ENCODE data around the gene RETN. TPM values are rescaled to one million over a fixed set of nuclear protein-coding genes. Genes with fewer than 3 reads are reported as not detected.

Gene RETN
- total RNA-seq, 1 experiment from 2014 or later = not detected

DNA sequence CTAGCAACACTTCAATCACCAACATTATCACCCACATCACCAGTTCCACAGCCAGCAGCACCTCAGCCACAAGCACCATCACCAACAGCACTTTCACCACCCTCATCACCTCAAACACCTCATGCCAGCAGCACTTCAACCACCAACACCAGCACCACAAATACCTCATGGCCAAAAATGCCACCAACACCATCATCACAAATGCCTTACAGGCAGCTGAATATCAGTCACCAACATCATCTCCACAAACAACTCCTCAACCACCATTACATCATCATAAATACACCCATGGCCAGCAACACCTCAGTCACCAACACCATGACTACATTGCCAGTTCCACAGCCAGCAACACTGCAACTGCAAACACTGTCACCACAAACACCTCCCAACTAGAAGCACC, 22.6 kb downstream of the RETN start:
- no peaks in the 10 kb centered on the region for H3K9me3 ChIP-seq (ENCODE audit: low read depth, low read length, poor library complexity, severe bottlenecking)
- intact Hi-C loops (cut with micrococcal nuclease; ENCODE audit: unreplicated experiment) = no loop called here
- H3K36me3 ChIP-seq (ENCODE audit: insufficient read depth, low read length, poor library complexity, severe bottlenecking) = no peaks in the 10 kb centered on the region
- H3K4me3 ChIP-seq (ENCODE audit: low read depth, low read length, poor library complexity, severe bottlenecking) = no peak overlapping the region
- no peaks in the 10 kb centered on the region for H3K4me1 ChIP-seq (ENCODE audit: insufficient read depth, low read length, poor library complexity, severe bottlenecking)
- no TSS peak for BruUV-seq (replicated peaks)
- CTCF ChIA-PET = no interaction called here
- H3K27ac ChIP-seq (ENCODE audit: low read depth, low read length, poor library complexity, severe bottlenecking) = no peak overlapping the region
- POLR2A ChIA-PET (ENCODE audit: low non-redundant PET) = no interaction called here
- no peak for DNase-seq (ENCODE audit: low spot score)
- TF ChIP-seq EZH2 (IDR thresholded peaks at IDR 0.05; ENCODE audit: borderline replicate concordance, low read depth, low read length, poor library complexity, severe bottlenecking) = no peak
- TF ChIP-seq, protein P1, sequence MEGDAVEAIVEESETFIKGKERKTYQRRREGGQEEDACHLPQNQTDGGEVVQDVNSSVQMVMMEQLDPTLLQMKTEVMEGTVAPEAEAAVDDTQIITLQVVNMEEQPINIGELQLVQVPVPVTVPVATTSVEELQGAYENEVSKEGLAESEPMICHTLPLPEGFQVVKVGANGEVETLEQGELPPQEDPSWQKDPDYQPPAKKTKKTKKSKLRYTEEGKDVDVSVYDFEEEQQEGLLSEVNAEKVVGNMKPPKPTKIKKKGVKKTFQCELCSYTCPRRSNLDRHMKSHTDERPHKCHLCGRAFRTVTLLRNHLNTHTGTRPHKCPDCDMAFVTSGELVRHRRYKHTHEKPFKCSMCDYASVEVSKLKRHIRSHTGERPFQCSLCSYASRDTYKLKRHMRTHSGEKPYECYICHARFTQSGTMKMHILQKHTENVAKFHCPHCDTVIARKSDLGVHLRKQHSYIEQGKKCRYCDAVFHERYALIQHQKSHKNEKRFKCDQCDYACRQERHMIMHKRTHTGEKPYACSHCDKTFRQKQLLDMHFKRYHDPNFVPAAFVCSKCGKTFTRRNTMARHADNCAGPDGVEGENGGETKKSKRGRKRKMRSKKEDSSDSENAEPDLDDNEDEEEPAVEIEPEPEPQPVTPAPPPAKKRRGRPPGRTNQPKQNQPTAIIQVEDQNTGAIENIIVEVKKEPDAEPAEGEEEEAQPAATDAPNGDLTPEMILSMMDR (conservative IDR thresholded peaks at IDR 0.05; ENCODE audit: low read depth, low read length) = no peak
- H3K27me3 ChIP-seq (replicated peaks; ENCODE audit: insufficient read depth, low read depth, low read length, poor library complexity) = peaks cover 16% of the 10 kb centered on the region

DNA sequence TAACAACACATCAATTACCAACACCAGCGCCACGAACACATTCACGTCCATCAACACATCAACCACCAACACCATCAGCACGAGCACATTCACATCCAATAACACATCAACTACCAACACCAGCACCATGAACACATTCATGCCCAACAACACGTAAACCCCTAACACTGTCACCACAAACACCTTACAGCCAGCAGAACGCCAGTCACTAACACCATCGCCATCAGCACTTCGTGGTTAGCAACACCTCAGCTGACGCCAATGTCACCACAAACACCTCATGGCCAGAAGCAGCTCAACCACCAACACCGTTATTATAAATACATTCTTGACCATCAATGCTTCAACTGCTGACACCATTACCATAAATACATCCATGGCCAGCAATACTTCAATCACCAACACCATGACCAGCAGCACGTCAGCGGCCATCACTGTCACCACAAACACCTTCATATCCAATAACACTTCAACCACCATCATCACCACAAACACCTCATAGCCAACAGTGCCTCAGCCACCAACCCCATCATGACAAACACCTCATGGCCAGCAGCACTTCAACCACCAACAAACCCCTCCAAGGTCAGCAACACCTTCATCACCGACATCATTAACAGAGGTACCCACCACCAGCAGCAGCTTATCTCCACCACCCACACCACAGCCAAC, 23.7 kb downstream of the RETN start:
- no peak for DNase-seq (ENCODE audit: low spot score)
- no peaks in the 10 kb centered on the region for H3K36me3 ChIP-seq (ENCODE audit: insufficient read depth, low read length, poor library complexity, severe bottlenecking)
- no peak for TF ChIP-seq EZH2 (IDR thresholded peaks at IDR 0.05; ENCODE audit: borderline replicate concordance, low read depth, low read length, poor library complexity, severe bottlenecking)
- TF ChIP-seq, protein P1 (conservative IDR thresholded peaks at IDR 0.05; ENCODE audit: low read depth, low read length) = no peak
- peaks cover 16% of the 10 kb centered on the region for H3K27me3 ChIP-seq (replicated peaks; ENCODE audit: insufficient read depth, low read depth, low read length, poor library complexity)
- CTCF ChIA-PET = no interaction called here
- no peaks in the 10 kb centered on the region for H3K9me3 ChIP-seq (ENCODE audit: low read depth, low read length, poor library complexity, severe bottlenecking)
- POLR2A ChIA-PET (ENCODE audit: low non-redundant PET) = no interaction called here
- no TSS peak for BruUV-seq (replicated peaks)
- no peak overlapping the region for H3K4me3 ChIP-seq (ENCODE audit: low read depth, low read length, poor library complexity, severe bottlenecking)
- H3K27ac ChIP-seq (ENCODE audit: low read depth, low read length, poor library complexity, severe bottlenecking) = no peak overlapping the region
- H3K4me1 ChIP-seq (ENCODE audit: insufficient read depth, low read length, poor library complexity, severe bottlenecking) = no peaks in the 10 kb centered on the region
- intact Hi-C loops (cut with micrococcal nuclease; ENCODE audit: unreplicated experiment) = no loop called here

DNA sequence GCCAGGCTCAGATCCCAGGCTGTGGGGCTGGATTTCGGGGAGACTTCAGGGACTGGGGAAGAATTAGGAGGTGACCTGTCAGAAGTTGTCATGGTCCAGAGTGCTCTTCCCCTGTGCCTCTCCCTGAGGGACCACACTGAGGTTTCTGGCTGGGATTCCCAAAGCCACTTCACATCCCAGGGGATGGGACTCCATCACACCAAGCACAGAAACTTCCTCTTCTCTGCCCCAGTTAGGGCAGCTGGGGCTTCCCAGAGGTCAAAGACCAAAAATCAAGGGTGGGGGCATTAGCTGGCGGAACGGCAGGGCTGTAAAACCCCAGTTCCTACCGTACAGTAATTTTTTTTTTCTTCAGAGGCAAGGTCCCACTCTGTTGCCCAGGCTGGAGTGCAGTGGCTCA, 25.6 kb downstream of the RETN start:
- DNase-seq (ENCODE audit: low spot score) = no peak
- Histone ChIP-seq H3K27me3 (replicated peaks; ENCODE audit: insufficient read depth, low read depth, low read length, poor library complexity) (peaks cover 12% of the 10 kb centered on the region), H3K4me3 (ENCODE audit: low read depth, low read length, poor library complexity, severe bottlenecking) (no peak overlapping the region), H3K27ac (ENCODE audit: low read depth, low read length, poor library complexity, severe bottlenecking) (no peak overlapping the region), H3K9me3 (ENCODE audit: low read depth, low read length, poor library complexity, severe bottlenecking) (no peaks in the 10 kb centered on the region), H3K4me1 (ENCODE audit: insufficient read depth, low read length, poor library complexity, severe bottlenecking) (no peaks in the 10 kb centered on the region), H3K36me3 (ENCODE audit: insufficient read depth, low read length, poor library complexity, severe bottlenecking) (no peaks in the 10 kb centered on the region)
- ChIA-PET POLR2A (ENCODE audit: low non-redundant PET) (no interaction called here), CTCF (interaction anchor here (0.7 kb wide), 1 partner anchor 109 kb away, joined by 5 read pairs; no protein-coding TSS in a partner anchor)
- no peak for TF ChIP-seq EZH2 (IDR thresholded peaks at IDR 0.05; ENCODE audit: borderline replicate concordance, low read depth, low read length, poor library complexity, severe bottlenecking)
- TF ChIP-seq, protein P1 (conservative IDR thresholded peaks at IDR 0.05; ENCODE audit: low read depth, low read length) = no peak
- no TSS peak for BruUV-seq (replicated peaks)
- intact Hi-C loops (cut with micrococcal nuclease; ENCODE audit: unreplicated experiment) = no loop called here

Data from A673 (cell line).